SU-DHL-6 (cell line): Measurements from ENCODE around the gene PHACTR2.
"Not testable (repeated sequence)": the region's sequence is repeated elsewhere in the genome, so short reads cannot be mapped to it uniquely, and the experiment has no call there.

Experiments
- EZH2phosphoT487 ChIP-seq: fragments of 200-600 bp; sonication (generic), shearing (Covaris generic); conservative IDR thresholded peaks from 2 replicates; pipeline ENCODE4 v1.6.1; 2018; ENCODE audit warnings: mild to moderate bottlenecking, antibody characterized with exemption, low read length, moderate library complexity, mixed read lengths
- TF ChIP-seq, protein P1 (sequence below): fragments of 200-600 bp; sonication (generic); IDR thresholded peaks from one replicate; pipeline ENCODE4 v1.5.1; 2017; ENCODE audit warnings: antibody characterized with exemption, mild to moderate bottlenecking, low read length, moderate library complexity; ENCODE audit not compliant: insufficient read depth, poor library complexity, severe bottlenecking

GRCh38 chr6:143851706-143852105, 173.9 kb downstream of the PHACTR2 start:
- TF ChIP-seq, protein P1, sequence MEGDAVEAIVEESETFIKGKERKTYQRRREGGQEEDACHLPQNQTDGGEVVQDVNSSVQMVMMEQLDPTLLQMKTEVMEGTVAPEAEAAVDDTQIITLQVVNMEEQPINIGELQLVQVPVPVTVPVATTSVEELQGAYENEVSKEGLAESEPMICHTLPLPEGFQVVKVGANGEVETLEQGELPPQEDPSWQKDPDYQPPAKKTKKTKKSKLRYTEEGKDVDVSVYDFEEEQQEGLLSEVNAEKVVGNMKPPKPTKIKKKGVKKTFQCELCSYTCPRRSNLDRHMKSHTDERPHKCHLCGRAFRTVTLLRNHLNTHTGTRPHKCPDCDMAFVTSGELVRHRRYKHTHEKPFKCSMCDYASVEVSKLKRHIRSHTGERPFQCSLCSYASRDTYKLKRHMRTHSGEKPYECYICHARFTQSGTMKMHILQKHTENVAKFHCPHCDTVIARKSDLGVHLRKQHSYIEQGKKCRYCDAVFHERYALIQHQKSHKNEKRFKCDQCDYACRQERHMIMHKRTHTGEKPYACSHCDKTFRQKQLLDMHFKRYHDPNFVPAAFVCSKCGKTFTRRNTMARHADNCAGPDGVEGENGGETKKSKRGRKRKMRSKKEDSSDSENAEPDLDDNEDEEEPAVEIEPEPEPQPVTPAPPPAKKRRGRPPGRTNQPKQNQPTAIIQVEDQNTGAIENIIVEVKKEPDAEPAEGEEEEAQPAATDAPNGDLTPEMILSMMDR = not testable (repeated sequence)
- TF ChIP-seq EZH2phosphoT487 = not testable (repeated sequence)
